ENCODE data around the gene MICALL1. TPM values are rescaled to one million over a fixed set of nuclear protein-coding genes. Genes with fewer than 3 reads are reported as not detected.
"Not testable (repeated sequence)": the region's sequence is repeated elsewhere in the genome, so short reads cannot be mapped to it uniquely, and the experiment has no call there.

MICALL1 gene
- total and polyA plus RNA-seq, 8 donors, result 15.0 to 36.8 (median 24.8) TPM

DNA sequence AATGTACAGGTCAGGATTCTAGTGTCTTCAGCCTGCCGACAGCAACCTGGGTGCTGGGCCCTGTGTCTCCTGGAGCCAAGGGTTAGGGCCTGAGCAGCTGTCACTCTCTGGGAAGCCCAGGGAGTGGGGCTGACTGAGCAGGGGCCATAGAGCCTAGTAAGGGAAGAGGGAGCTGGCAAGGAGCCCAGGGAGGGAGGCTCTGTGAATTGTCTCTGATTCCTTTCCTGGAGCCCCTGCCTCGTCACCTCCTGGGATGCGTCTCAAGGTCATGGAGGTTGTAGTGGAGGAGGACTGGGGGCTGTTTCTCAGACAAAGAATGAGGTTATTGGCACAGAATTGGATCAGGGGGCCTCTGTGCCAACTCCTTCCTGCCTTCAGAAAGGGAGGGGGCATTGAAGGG, 66.4 kb downstream of the MICALL1 start:
- TF ChIP-seq, protein P1, sequence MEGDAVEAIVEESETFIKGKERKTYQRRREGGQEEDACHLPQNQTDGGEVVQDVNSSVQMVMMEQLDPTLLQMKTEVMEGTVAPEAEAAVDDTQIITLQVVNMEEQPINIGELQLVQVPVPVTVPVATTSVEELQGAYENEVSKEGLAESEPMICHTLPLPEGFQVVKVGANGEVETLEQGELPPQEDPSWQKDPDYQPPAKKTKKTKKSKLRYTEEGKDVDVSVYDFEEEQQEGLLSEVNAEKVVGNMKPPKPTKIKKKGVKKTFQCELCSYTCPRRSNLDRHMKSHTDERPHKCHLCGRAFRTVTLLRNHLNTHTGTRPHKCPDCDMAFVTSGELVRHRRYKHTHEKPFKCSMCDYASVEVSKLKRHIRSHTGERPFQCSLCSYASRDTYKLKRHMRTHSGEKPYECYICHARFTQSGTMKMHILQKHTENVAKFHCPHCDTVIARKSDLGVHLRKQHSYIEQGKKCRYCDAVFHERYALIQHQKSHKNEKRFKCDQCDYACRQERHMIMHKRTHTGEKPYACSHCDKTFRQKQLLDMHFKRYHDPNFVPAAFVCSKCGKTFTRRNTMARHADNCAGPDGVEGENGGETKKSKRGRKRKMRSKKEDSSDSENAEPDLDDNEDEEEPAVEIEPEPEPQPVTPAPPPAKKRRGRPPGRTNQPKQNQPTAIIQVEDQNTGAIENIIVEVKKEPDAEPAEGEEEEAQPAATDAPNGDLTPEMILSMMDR (IDR thresholded peaks at IDR 0.05), result no peak

DNA sequence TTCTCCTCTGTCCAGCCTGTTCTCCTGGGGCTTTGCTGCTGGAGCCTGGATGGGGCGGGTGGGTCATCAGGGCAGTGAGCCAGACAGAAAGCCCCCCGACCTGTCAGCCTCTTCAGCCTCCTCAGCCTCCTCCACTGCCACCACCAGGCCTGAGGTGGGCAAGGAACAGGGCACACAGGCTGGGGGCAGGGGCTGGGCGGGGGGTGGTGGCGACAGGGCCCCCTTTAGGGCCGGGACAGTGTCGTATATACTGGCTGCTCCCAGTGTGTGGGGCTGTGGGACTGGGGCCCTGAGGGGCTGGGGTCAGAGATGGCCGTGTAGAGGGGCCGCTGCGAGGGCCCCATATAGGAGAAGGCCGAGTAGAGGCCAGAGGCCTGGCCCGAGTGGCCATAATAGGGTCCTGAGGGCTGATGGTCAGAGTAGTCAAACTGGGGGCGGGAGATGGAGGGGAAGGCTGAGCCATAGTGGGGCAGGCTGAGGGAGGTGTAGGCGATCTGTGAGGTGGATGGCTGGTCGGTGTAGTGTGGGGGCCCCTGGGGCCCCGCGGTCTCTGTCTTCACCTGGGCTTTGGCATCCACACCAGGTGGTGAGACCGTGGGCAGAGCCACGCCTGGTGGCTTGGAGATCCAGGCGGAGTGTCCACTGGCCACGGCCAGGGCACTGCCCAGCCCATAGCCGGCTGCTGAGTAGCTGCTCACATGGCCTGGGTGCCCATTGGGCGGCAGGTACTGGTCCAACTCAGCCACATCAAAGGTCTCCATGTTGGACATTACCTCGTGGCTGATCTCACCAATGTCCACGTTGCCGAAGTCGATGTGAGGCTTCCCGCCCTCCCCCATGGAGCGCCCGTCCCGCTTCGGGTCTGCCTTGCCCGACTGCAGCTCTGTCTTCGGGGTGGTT, 67.4 kb downstream of the MICALL1 start:
- intact Hi-C loops (cut with DNase I), result no loop called here
- no peaks in the 10 kb centered on the region for H3K9me3 ChIP-seq
- H3K4me1 ChIP-seq, result no peaks in the 10 kb centered on the region
- no peak overlapping the region for H3K4me3 ChIP-seq
- no peaks in the 10 kb centered on the region for H3K27me3 ChIP-seq
- ATAC-seq, result no peak
- H3K36me3 ChIP-seq, result peaks cover 0 to 6% of the 10 kb centered on the region in 2 donors
- no peak overlapping the region for H3K27ac ChIP-seq
- TF ChIP-seq, protein P1 (IDR thresholded peaks at IDR 0.05), result no peak
- DNase-seq, result peak in 1 of 4 donors; percentile 56

More for the DNA sequence above, 66.4 kb downstream of the MICALL1 start:
- Histone ChIP-seq H3K27ac (no peak overlapping the region), H3K27me3 (no peaks in the 10 kb centered on the region), H3K36me3 (peaks cover 0 to 16% of the 10 kb centered on the region in 2 donors), H3K4me3 (no peak overlapping the region), H3K4me1 (no peaks in the 10 kb centered on the region), H3K9me3 (no peaks in the 10 kb centered on the region)
- intact Hi-C loops (cut with DNase I), result no loop called here
- peak in 1 of 4 donors; percentile 41 for DNase-seq
- ATAC-seq, result no peak

GRCh38 chr22:37975153-37975552, 69.1 kb downstream of the MICALL1 start:
- no peak for DNase-seq
- TF ChIP-seq, protein P1 (IDR thresholded peaks at IDR 0.05), result no peak
- no peaks in the 10 kb centered on the region for H3K27me3 ChIP-seq
- no peak overlapping the region for H3K27ac ChIP-seq
- H3K4me3 ChIP-seq, result no peak overlapping the region
- intact Hi-C loops (cut with DNase I), result no loop called here
- H3K9me3 ChIP-seq, result no peaks in the 10 kb centered on the region
- H3K4me1 ChIP-seq, result no peaks in the 10 kb centered on the region
- ATAC-seq, result no peak
- H3K36me3 ChIP-seq, result no peaks in the 10 kb centered on the region

GRCh38 chr22:37976022-37976421, 69.9 kb downstream of the MICALL1 start:
- H3K27ac ChIP-seq; H3K27me3 ChIP-seq; H3K4me1 ChIP-seq; intact Hi-C loops (cut with DNase I); ATAC-seq; H3K9me3 ChIP-seq; H3K4me3 ChIP-seq; DNase-seq; H3K36me3 ChIP-seq: not testable (repeated sequence)

GRCh38 chr22:37976547-37976946, 70.5 kb downstream of the MICALL1 start:
- DNase-seq (no peak), ATAC-seq (no peak)
- Histone ChIP-seq H3K27ac (no peak overlapping the region), H3K36me3 (no peaks in the 10 kb centered on the region), H3K9me3 (no peaks in the 10 kb centered on the region), H3K27me3 (no peaks in the 10 kb centered on the region), H3K4me1 (no peaks in the 10 kb centered on the region), H3K4me3 (no peak overlapping the region)
- intact Hi-C loops (cut with DNase I), result no loop called here
- TF ChIP-seq, protein P1 (IDR thresholded peaks at IDR 0.05), result no peak
